ENCODE results near the gene RAPGEF5.

Gene RAPGEF5

DNA sequence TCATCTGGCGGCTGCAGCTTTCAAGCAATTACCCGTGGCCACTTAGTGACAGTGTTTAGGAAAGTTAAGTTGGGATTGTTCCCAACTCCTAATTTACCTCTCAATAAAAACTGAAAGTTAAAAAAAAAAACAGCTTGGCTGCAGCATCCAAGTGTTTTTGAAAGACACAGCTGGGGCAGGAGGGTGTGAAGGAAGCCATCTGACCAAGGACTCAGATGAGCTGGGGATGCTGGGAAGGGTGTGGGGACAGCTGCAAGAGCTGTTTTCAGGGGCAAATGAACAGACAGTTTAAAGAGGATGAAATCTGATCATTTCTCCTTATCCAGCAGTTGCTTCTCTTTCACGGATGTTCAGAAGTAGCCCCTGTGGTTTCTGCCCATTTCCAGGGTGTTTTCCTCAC, 282.1 kb downstream of the RAPGEF5 start:
- TF ChIP-seq, protein P1, sequence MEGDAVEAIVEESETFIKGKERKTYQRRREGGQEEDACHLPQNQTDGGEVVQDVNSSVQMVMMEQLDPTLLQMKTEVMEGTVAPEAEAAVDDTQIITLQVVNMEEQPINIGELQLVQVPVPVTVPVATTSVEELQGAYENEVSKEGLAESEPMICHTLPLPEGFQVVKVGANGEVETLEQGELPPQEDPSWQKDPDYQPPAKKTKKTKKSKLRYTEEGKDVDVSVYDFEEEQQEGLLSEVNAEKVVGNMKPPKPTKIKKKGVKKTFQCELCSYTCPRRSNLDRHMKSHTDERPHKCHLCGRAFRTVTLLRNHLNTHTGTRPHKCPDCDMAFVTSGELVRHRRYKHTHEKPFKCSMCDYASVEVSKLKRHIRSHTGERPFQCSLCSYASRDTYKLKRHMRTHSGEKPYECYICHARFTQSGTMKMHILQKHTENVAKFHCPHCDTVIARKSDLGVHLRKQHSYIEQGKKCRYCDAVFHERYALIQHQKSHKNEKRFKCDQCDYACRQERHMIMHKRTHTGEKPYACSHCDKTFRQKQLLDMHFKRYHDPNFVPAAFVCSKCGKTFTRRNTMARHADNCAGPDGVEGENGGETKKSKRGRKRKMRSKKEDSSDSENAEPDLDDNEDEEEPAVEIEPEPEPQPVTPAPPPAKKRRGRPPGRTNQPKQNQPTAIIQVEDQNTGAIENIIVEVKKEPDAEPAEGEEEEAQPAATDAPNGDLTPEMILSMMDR (IDR thresholded peaks at IDR 0.05; ENCODE audit: insufficient read depth, low read length), result no peak
- TF ChIP-seq, protein P2, sequence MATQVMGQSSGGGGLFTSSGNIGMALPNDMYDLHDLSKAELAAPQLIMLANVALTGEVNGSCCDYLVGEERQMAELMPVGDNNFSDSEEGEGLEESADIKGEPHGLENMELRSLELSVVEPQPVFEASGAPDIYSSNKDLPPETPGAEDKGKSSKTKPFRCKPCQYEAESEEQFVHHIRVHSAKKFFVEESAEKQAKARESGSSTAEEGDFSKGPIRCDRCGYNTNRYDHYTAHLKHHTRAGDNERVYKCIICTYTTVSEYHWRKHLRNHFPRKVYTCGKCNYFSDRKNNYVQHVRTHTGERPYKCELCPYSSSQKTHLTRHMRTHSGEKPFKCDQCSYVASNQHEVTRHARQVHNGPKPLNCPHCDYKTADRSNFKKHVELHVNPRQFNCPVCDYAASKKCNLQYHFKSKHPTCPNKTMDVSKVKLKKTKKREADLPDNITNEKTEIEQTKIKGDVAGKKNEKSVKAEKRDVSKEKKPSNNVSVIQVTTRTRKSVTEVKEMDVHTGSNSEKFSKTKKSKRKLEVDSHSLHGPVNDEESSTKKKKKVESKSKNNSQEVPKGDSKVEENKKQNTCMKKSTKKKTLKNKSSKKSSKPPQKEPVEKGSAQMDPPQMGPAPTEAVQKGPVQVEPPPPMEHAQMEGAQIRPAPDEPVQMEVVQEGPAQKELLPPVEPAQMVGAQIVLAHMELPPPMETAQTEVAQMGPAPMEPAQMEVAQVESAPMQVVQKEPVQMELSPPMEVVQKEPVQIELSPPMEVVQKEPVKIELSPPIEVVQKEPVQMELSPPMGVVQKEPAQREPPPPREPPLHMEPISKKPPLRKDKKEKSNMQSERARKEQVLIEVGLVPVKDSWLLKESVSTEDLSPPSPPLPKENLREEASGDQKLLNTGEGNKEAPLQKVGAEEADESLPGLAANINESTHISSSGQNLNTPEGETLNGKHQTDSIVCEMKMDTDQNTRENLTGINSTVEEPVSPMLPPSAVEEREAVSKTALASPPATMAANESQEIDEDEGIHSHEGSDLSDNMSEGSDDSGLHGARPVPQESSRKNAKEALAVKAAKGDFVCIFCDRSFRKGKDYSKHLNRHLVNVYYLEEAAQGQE (IDR thresholded peaks at IDR 0.05; ENCODE audit: insufficient replicate concordance, low read depth), result no peak
- TF ChIP-seq SPI1 (IDR thresholded peaks at IDR 0.05; ENCODE audit: borderline replicate concordance, low read depth) (no peak), GABPA (IDR thresholded peaks at IDR 0.05; ENCODE audit: low read depth) (no peak), POLR2AphosphoS5 (IDR thresholded peaks at IDR 0.05; ENCODE audit: low read depth) (no peak)
- Histone ChIP-seq H3K27ac (replicated peaks) (no peak overlapping the region), H3K4me3 (replicated peaks; ENCODE audit: insufficient read depth, low read length) (no peak overlapping the region), H3K27me3 (ENCODE audit: insufficient read depth, poor library complexity, severe bottlenecking) (no peaks in the 10 kb centered on the region)
- DNase-seq (ENCODE audit: low read depth in 1 of 2, low spot score in 1 of 2), result no peak

All from HL-60 (cell line).